Mucosa of stomach (tissue), 1 donor: ENCODE results near the gene OSBPL10.
"Not testable (repeated sequence)": the region's sequence is repeated elsewhere in the genome, so short reads cannot be mapped to it uniquely, and the experiment has no call there.

Experiments
- H3K27me3 ChIP-seq: one replicate; pipeline ENCODE4 v1.7.0; 2013; ENCODE audit warnings: mild to moderate bottlenecking, low read length; ENCODE audit not compliant: control insufficient read depth, insufficient read depth
- H3K36me3 ChIP-seq: one replicate; pipeline ENCODE4 v1.7.0; 2013; ENCODE audit warnings: low read length; ENCODE audit not compliant: control insufficient read depth, insufficient read depth
- H3K4me1 ChIP-seq: one replicate; pipeline ENCODE4 v1.7.0; 2013; ENCODE audit warnings: mild to moderate bottlenecking, low read length; ENCODE audit not compliant: control insufficient read depth, insufficient read depth
- H3K4me3 ChIP-seq: one replicate; pipeline ENCODE4 v1.7.0; 2013; ENCODE audit warnings: low read length
- H3K9ac ChIP-seq: one replicate; pipeline ENCODE4 v1.7.0; 2013; ENCODE audit warnings: mild to moderate bottlenecking, low read length, moderate library complexity
- H3K9me3 ChIP-seq: one replicate; pipeline ENCODE4 v1.7.0; 2013; ENCODE audit warnings: mild to moderate bottlenecking, low read length, moderate library complexity; ENCODE audit not compliant: control insufficient read depth
- donor health status: Pancreatic carcinoma.

The OSBPL10 gene

DNA sequence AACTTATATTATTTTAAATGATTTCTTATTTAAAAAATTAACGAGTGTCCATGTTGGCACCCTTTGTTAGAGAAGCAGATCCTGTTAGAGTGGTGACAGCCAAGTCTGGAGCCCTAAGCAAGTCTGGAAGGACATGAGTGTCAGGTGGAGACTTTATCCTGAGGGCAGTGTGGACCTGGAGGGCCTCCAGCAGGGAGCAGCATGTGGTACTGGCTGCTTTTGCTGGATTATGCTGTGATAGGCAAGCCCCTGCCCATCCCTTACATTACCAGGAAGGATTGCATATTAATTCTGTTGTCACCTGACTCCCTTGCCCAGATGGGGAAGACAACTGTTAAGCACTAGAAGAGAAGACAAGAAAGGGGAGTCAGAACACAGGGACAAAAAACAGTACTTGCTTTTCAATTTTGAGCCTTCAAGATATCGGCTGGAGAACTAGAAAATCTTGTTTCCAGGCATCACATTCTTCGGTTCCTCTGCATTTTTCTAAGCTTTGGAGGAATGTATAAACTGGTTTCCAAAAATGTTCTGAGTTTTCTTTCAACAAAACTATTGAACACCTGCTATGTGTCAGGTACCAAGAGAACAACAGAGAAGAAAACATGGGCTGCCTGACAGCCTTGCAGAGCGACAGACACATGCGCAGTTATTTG, 23.2 kb upstream of the OSBPL10 start:
- Histone ChIP-seq H3K27me3 (no peaks in the 10 kb centered on the region), H3K9ac (no peak overlapping the region), H3K4me3 (no peak overlapping the region), H3K4me1 (no peaks in the 10 kb centered on the region), H3K36me3 (no peaks in the 10 kb centered on the region), H3K9me3 (no peaks in the 10 kb centered on the region)

DNA sequence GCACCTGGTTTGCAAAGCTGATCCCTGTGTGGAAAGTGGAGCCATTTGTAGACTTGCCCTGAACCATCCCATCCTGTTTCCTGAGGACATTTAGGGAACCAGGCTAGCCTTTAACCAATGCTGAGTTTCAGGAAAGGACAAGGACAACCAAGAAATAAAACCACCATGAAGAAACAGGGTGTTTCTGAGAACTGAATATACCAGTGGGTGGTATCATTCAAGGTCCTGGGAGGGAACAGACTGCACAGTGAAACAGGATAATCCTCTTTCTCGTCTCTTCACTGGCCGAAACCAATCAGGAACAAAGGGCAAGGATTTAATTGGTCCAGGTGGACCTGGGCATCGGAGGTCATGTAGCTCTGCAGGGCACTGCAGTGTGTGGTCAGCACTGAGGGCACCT, 22.3 kb upstream of the OSBPL10 start:
- Histone ChIP-seq H3K27me3 (no peaks in the 10 kb centered on the region), H3K4me1 (no peaks in the 10 kb centered on the region), H3K9me3 (no peaks in the 10 kb centered on the region), H3K4me3 (no peak overlapping the region), H3K36me3 (no peaks in the 10 kb centered on the region), H3K9ac (no peak overlapping the region)

DNA sequence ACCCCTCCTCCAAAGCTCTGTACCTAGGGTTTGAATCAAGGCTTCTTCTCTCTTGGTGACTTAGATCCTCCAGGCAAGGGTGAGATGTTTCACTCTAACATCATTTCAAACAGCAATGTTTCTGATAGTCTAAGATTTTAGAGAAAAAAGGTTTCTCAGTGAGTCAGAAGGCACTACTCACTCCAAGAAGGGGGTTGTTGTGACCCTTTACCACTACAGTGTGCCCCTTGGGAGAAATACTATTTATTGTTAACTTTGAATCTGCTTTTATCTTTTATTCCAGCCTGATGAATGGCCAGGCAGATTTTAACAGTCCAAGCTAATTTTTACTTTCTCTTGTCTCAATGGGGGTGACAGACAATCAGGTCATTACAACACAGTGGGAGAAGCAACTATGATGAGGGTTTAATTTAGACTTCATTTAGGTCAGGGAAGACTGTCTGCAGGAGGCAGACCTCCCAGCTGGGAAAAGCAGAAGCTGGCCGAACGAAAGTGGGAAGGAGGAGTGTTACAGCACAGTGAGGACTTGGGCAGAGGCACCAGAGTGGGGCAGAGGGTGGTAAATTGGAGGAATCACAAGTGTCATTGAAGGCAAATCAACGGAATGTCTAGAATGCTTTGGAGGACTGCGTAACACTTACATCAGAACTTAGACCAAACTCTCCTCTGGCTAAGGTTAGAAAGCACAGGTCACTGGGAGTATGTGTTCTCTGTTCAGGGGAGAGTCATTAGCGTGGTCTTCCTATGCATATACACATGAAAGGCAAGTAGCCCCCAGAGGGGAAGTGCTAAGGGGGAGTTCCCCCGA, 21.7 kb upstream of the OSBPL10 start:
- Histone ChIP-seq H3K36me3 (no peaks in the 10 kb centered on the region), H3K9ac (no peak overlapping the region), H3K4me3 (no peak overlapping the region), H3K9me3 (no peaks in the 10 kb centered on the region), H3K27me3 (no peaks in the 10 kb centered on the region), H3K4me1 (no peaks in the 10 kb centered on the region)

DNA sequence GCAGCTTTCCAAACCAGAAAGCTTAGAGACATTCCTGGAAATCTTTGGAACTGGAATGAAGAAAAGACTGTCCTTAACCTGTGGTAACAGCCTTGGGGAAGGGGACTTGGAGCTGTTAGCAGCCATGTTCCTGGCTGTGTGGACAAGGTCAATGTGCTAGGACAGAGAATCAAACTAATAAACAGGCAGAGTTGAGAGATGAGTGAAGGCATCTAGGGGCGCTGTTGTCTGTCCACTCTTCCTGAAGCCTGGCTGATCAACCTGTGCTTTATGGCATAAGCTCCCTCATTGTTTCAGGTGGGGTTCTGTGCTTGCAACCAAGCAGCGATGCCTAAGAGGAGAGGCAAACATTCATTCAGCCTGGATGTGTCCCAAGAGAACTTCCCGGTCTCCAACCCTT, 19.8 kb upstream of the OSBPL10 start:
- H3K9ac ChIP-seq, result no peak overlapping the region
- no peaks in the 10 kb centered on the region for H3K27me3 ChIP-seq
- no peaks in the 10 kb centered on the region for H3K4me1 ChIP-seq

DNA sequence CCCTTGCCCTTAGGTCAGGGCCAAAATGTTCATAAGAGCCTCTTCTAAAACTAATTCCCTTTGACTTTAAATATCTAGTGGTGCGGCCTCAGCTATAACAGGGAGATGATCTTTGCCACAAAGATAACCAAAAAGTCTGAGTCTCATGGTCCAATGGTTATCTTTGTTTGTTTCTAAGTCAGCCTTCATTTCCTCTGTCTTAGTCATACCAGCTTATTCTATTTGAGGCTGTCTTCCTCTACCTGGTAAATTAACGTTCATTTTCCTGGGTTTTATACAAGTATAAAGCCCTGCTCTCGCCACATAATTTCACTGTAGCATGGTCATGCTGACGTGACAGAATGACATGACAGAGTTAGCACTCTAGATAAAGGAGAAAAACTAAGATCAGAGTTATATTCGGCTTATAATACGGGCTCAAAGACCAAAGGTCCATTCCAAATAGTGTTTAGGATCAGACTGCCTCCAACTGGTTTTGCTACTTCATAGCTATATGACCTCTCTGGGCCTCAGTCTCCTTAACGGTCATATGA, 18.9 kb upstream of the OSBPL10 start:
- H3K36me3 ChIP-seq, result no peaks in the 10 kb centered on the region
- no peak overlapping the region for H3K9ac ChIP-seq
- H3K27me3 ChIP-seq, result no peaks in the 10 kb centered on the region
- H3K4me1 ChIP-seq, result no peaks in the 10 kb centered on the region
- H3K4me3 ChIP-seq, result no peak overlapping the region
- no peaks in the 10 kb centered on the region for H3K9me3 ChIP-seq

More for the DNA sequence above, 19.8 kb upstream of the OSBPL10 start:
- H3K9me3 ChIP-seq, result no peaks in the 10 kb centered on the region
- H3K4me3 ChIP-seq, result no peak overlapping the region
- H3K36me3 ChIP-seq, result no peaks in the 10 kb centered on the region

DNA sequence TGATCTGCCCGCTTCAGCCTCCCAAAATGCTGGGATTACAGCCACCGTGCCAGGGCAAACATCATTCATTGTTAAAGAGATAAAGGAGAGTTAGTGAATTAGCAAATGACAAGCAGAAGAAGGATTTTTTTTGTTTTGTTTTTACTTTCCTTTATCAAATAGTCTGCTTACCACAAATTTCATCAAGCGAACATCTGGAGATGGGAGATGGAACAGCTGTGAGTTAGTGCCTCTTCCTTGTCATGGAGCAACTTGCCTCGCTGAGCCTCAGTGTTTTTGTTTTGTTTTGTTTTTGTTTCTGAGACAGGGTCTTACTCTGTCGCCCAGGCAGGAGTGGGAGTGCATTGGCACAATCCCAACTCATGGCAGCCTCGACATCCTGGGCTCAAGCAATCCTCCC, 16.4 kb upstream of the OSBPL10 start:
- no peaks in the 10 kb centered on the region for H3K4me1 ChIP-seq
- H3K9me3 ChIP-seq, result no peaks in the 10 kb centered on the region
- no peaks in the 10 kb centered on the region for H3K36me3 ChIP-seq
- no peaks in the 10 kb centered on the region for H3K27me3 ChIP-seq
- H3K9ac ChIP-seq, result no peak overlapping the region
- no peak overlapping the region for H3K4me3 ChIP-seq

DNA sequence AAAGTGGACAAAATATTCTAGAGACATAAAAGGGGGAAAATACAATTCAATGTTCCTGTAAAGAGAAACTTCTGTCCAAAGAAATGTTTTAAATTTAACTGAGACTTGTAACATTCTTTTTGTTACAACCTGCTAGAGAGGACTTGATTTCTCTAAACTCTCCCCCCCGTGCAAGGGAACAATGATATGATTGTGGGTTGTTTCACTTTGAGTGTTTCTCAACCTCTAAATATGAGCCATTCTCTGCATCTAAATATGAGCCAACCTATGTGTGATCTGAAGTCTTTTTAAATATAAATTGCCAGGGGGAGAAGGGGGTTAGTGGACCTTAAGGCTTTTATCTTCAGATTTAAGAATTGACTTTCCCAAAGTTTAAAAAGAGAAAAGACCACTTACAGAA, 15.1 kb upstream of the OSBPL10 start:
- Histone ChIP-seq H3K9me3 (no peaks in the 10 kb centered on the region), H3K4me1 (no peaks in the 10 kb centered on the region), H3K36me3 (no peaks in the 10 kb centered on the region), H3K27me3 (no peaks in the 10 kb centered on the region), H3K9ac (no peak overlapping the region), H3K4me3 (no peak overlapping the region)

DNA sequence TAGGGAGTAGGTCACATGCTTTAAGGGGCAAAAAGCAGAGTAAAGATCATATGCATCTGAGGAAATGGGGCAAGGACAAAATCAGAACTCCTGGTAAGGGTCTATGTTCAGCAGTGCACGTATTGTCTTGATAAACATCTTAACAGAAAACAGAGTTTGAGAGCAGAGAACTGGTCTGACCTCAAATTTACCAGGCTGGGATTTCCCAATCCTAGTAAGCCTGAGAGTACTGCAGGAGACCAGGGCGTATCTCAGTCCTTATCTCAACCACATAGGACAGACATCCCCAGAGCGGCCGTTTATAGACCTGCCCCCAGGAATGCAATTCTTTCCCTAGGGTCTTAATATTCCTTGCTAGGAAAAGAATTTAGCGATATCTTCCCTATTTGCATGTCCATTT, 14.0 kb upstream of the OSBPL10 start:
- H3K36me3 ChIP-seq, H3K4me1 ChIP-seq, H3K4me3 ChIP-seq, H3K27me3 ChIP-seq, H3K9me3 ChIP-seq, H3K9ac ChIP-seq: not testable (repeated sequence)

DNA sequence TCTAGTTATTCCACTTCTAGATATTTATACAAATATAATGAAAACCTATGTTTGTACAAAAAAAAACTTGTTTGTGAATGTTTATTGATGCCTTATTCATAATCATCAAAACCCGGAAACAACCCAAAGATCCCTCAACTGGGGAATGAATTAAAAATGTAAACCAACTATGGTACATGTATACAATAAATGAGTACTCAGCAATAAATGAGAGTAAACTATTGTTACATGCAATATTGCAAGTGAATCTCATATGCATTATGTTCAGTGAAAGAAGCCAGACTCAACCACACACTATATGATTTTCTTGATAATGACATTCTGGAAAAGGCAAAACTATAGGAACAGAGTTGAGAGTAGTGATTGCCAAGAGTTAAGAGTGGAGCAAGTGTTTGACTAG, 12.8 kb upstream of the OSBPL10 start:
- no peaks in the 10 kb centered on the region for H3K36me3 ChIP-seq
- no peak overlapping the region for H3K9ac ChIP-seq
- H3K4me1 ChIP-seq, result no peaks in the 10 kb centered on the region
- no peak overlapping the region for H3K4me3 ChIP-seq
- H3K27me3 ChIP-seq, result no peaks in the 10 kb centered on the region
- H3K9me3 ChIP-seq, result no peaks in the 10 kb centered on the region

DNA sequence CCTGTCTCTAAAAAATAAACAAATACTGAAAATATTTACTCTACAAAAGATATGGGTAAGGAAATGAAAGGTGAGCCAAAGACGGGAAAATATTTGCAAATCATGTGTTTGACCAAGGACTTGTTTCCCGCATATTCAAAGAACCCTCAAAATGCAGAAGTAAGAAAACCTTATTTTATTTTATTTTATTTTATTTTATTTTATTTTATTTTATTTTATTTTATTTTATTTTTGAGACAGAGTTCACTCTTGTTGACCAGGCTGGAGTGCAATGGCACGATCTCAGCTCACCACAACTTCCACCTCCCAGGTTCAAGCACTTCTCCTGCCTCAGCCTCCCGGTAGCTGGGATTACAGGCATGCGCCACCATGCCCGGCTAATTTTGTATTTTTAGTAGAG, 11.9 kb upstream of the OSBPL10 start:
- not testable (repeated sequence) for H3K4me3 ChIP-seq, H3K36me3 ChIP-seq, H3K9me3 ChIP-seq, H3K27me3 ChIP-seq, H3K9ac ChIP-seq, H3K4me1 ChIP-seq

DNA sequence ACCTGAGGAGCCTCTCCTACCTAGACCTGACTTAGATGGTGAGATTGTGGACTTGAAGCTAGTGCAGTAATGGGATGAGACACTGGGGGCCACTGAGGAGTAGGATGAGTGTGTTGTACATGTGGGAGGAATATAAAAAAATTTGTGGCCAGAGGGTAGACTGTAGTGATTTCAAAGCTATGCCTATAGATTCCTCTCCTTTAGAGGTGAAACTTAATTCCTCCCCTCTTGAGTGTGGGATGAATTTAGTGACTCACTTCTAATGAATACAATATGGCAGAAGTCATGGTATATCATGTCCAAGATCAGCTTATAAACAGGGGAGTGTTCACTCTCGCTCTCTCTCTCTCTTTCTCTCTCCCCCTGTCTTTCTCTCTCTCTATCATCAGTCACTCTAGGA, 7.2 kb upstream of the OSBPL10 start:
- no peaks in the 10 kb centered on the region for H3K9me3 ChIP-seq
- no peak overlapping the region for H3K4me3 ChIP-seq
- no peaks in the 10 kb centered on the region for H3K36me3 ChIP-seq
- H3K9ac ChIP-seq, result no peak overlapping the region
- no peaks in the 10 kb centered on the region for H3K27me3 ChIP-seq
- H3K4me1 ChIP-seq, result no peaks in the 10 kb centered on the region

DNA sequence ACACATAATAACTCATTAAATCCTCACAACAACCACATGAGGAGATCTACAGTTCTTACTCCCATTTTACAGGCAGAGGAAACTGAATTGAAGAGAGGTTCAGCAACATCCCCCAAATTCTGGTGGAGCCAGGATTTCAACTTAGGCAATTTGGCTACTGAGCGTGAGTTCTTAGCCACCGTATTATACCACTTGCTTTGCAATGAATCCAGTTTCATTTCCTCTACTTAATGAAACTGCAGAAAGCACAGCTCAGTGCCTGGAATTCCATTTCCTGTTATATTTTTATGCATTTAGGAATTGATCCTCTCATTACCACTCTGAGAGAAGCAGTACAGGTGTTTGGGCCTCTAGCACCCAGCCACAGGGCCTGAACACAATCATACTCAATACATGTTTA, 4.8 kb upstream of the OSBPL10 start:
- H3K4me3 ChIP-seq, result no peak overlapping the region
- H3K36me3 ChIP-seq, result no peaks in the 10 kb centered on the region
- no peaks in the 10 kb centered on the region for H3K9me3 ChIP-seq
- H3K4me1 ChIP-seq, result peaks cover 7% of the 10 kb centered on the region
- no peak overlapping the region for H3K9ac ChIP-seq
- H3K27me3 ChIP-seq, result no peaks in the 10 kb centered on the region
